HepG2 (cell line): ENCODE data around the gene TBCCD1. TPM values are rescaled to one million over a fixed set of nuclear protein-coding genes. Genes with fewer than 3 reads are reported as not detected.

Experiments used
- CBX5 ChIP-seq: sonication (generic); formaldehyde crosslinking; IDR thresholded peaks from 2 replicates; pipeline ENCODE4 v1.4.0; 2020; ENCODE audit warnings: missing genetic modification reagents, borderline replicate concordance
- DNMT3B ChIP-seq: conservative IDR thresholded peaks from 2 replicates; pipeline ENCODE4 v1.6.1; 2016; ENCODE audit warnings: missing biosample characterization, control low read depth
- HDAC2 ChIP-seq: sonication (generic); formaldehyde crosslinking; IDR thresholded peaks from 2 replicates; pipeline ENCODE4 v1.4.0; 2020; ENCODE audit warnings: missing genetic modification reagents
- HMG20A ChIP-seq: IDR thresholded peaks from 2 replicates; pipeline ENCODE4 v1.6.1; 2016; ENCODE audit warnings: borderline replicate concordance
- IKZF4 ChIP-seq: sonication (generic); formaldehyde crosslinking; IDR thresholded peaks from 2 replicates; pipeline ENCODE4 v1.5.1; 2020; ENCODE audit warnings: borderline replicate concordance, mild to moderate bottlenecking, low read depth, missing genetic modification reagents; ENCODE audit errors: not compliant biosample characterization
- MIER2 ChIP-seq: IDR thresholded peaks from 2 replicates; pipeline ENCODE4 v1.6.1; 2016; ENCODE audit warnings: missing biosample characterization, missing genetic modification reagents
- MIER3 ChIP-seq: IDR thresholded peaks from 2 replicates; pipeline ENCODE4 v1.6.1; 2016; ENCODE audit warnings: missing compliant biosample characterization, borderline replicate concordance
- MXI1 ChIP-seq: IDR thresholded peaks from 3 replicates; pipeline ENCODE4 v1.6.1; 2012; ENCODE audit warnings: low read depth, low read length, inconsistent platforms, borderline replicate concordance
- NFIB ChIP-seq: sonication (generic); formaldehyde crosslinking; IDR thresholded peaks from 2 replicates; pipeline ENCODE4 v1.9.0; 2021; ENCODE audit warnings: missing genetic modification reagents, mild to moderate bottlenecking, borderline replicate concordance
- NR2F1 ChIP-seq, 2 experiments: fragments of 450-650 bp in 1 of 2; formaldehyde crosslinking in 1 of 2; IDR thresholded peaks; 2 replicates each; pipeline versions ENCODE4 v1.5.0 to v1.6.1; 2016 to 2020; ENCODE audit warnings: mild to moderate bottlenecking in 1 of 2, missing compliant biosample characterization in 1 of 2, missing genetic modification reagents in 1 of 2, moderate library complexity in 1 of 2
- PAF1 ChIP-seq: IDR thresholded peaks from 2 replicates; pipeline ENCODE4 v1.6.1; 2016; ENCODE audit warnings: missing genetic modification reagents, missing compliant biosample characterization
- PHF21A ChIP-seq: sonication (generic); formaldehyde crosslinking; IDR thresholded peaks from 2 replicates; pipeline ENCODE4 v1.5.0; 2020; ENCODE audit warnings: mild to moderate bottlenecking, missing genetic modification reagents
- RELA ChIP-seq: sonication (generic); formaldehyde crosslinking; IDR thresholded peaks from 2 replicates; pipeline ENCODE4 v1.4.0; 2020; ENCODE audit warnings: missing genetic modification reagents
- SNAI1 ChIP-seq: sonication (generic); formaldehyde crosslinking; IDR thresholded peaks from 2 replicates; pipeline ENCODE4 v1.5.0; 2020; ENCODE audit warnings: mild to moderate bottlenecking, missing genetic modification reagents, borderline replicate concordance
- TBP ChIP-seq: sonication (generic); formaldehyde crosslinking; IDR thresholded peaks from 2 replicates; pipeline ENCODE4 v1.5.0; 2020; ENCODE audit warnings: missing genetic modification reagents
- ZFP90 ChIP-seq: sonication (generic); formaldehyde crosslinking; IDR thresholded peaks from 2 replicates; pipeline ENCODE4 v1.8.0; 2022; ENCODE audit warnings: missing genetic modification reagents, mild to moderate bottlenecking, inconsistent platforms, borderline replicate concordance
- ZMYM4 ChIP-seq: sonication (generic); formaldehyde crosslinking; IDR thresholded peaks from 2 replicates; pipeline ENCODE4 v1.8.1; 2023; ENCODE audit warnings: mild to moderate bottlenecking, missing genetic modification reagents
- ZNF274 ChIP-seq: sonication (generic); formaldehyde crosslinking; IDR thresholded peaks from 2 replicates; pipeline ENCODE4 v1.5.1; 2020; ENCODE audit warnings: mild to moderate bottlenecking, missing genetic modification reagents
- ZNF431 ChIP-seq: sonication (generic); formaldehyde crosslinking; IDR thresholded peaks from 2 replicates; pipeline ENCODE4 v1.9.0; 2022; ENCODE audit warnings: missing genetic modification reagents, low read depth, mild to moderate bottlenecking, borderline replicate concordance
- ZNF703 ChIP-seq: sonication (generic); formaldehyde crosslinking; IDR thresholded peaks from 2 replicates; pipeline ENCODE4 v1.5.1; 2020; ENCODE audit warnings: missing genetic modification reagents, mild to moderate bottlenecking, moderate library complexity, borderline replicate concordance
- ZNF749 ChIP-seq: sonication (generic); formaldehyde crosslinking; IDR thresholded peaks from 2 replicates; pipeline ENCODE4 v1.8.0; 2022; ENCODE audit warnings: mild to moderate bottlenecking, missing genetic modification reagents, moderate library complexity, borderline replicate concordance
- ZSCAN22 ChIP-seq: sonication (generic); formaldehyde crosslinking; IDR thresholded peaks from 2 replicates; pipeline ENCODE4 v1.4.0; 2020; ENCODE audit warnings: mild to moderate bottlenecking, missing genetic modification reagents
- ZZZ3 ChIP-seq: sonication (generic); formaldehyde crosslinking; IDR thresholded peaks from 2 replicates; pipeline ENCODE4 v1.4.0; 2020; ENCODE audit warnings: missing genetic modification reagents, mild to moderate bottlenecking, borderline replicate concordance
- polyA plus RNA-seq, 8 experiments: library from polyadenylated mRNA; depleted of rRNA in 3 of 8; stranded (reverse) in 7 of 8; unstranded in 1 of 8; fragments of >200 nt; fragmentation: Illumina TruSeq in 4 of 8; extraction: Trizol in 4 of 8; gene quantifications; 2 replicates each; pipeline versions ENCODE4 v1.2.1 to v1.2.3, GENCODE V29; 2011 to 2016; ENCODE audit warnings: low read depth in 4 of 8, missing spikeins in 1 of 8, mixed read lengths in 1 of 8; ENCODE audit not compliant: insufficient read depth in 1 of 8
- total RNA-seq, 5 experiments: library from RNA; depleted of rRNA; stranded (reverse); fragments of >200 nt; fragmentation: Illumina TruSeq; extraction: Trizol; gene quantifications; 2 replicates each; pipeline ENCODE4 v1.2.3, GENCODE V29; 2016; ENCODE audit warnings: low read depth in 1 of 5
- TF ChIP-seq, protein P1 (sequence below): sonication (generic); formaldehyde crosslinking; IDR thresholded peaks from 2 replicates; pipeline ENCODE4 v1.4.0; 2020; ENCODE audit warnings: missing genetic modification reagents
- TF ChIP-seq, protein P2 (sequence below): sonication (generic); formaldehyde crosslinking; IDR thresholded peaks from 2 replicates; pipeline ENCODE4 v1.4.0; 2020; ENCODE audit warnings: missing genetic modification reagents
- TF ChIP-seq, protein P3 (sequence below): sonication (generic); formaldehyde crosslinking; IDR thresholded peaks from 2 replicates; pipeline ENCODE4 v1.4.0; 2020; ENCODE audit warnings: mild to moderate bottlenecking, missing genetic modification reagents, borderline replicate concordance

TBCCD1 gene
- total and polyA plus RNA-seq, 2 of the 13 experiments (the other 11 are each of a cell fraction or from before 2014, with no cell fraction given): 13.6 to 16.2 TPM

DNA sequence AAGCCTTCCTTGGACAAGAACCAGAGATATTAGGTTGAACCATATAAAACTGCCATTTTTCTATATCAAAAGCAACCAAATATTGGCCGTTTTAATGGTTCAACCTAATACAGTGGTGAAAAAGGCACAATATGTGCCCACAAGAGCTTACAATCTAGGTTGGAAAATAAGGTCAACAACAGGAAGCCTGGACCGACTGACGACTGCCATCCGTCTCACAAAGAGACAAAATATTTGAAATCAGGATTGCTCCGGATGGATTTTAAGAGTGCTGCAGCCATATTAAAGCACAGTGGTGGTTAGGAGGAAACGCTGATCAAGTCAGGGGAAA, 47.1 kb upstream of the TBCCD1 start (continued):
- TF ChIP-seq MXI1: no peak
- no peak for TF ChIP-seq ZMYM4 (CRISPR knock-in tag)
- TF ChIP-seq, protein P1, sequence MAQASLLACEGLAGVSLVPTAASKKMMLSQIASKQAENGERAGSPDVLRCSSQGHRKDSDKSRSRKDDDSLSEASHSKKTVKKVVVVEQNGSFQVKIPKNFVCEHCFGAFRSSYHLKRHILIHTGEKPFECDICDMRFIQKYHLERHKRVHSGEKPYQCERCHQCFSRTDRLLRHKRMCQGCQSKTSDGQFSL: no peak
- TF ChIP-seq MIER2 (CRISPR knock-in tag): no peak
- TF ChIP-seq ZNF274 (CRISPR knock-in tag): no peak
- TF ChIP-seq ZNF431 (CRISPR knock-in tag): 0 out of 2 replicates have a peak, but pooled peaks have one; percentile 36
- TF ChIP-seq CBX5 (CRISPR knock-in tag): no peak
- no peak for TF ChIP-seq TBP
- TF ChIP-seq RELA: no peak
- no peak for TF ChIP-seq MIER3
- TF ChIP-seq IKZF4 (CRISPR knock-in tag): no peak
- 0 out of 2 replicates have a peak, but pooled peaks have one; percentile 38 for TF ChIP-seq SNAI1 (CRISPR knock-in tag)
- TF ChIP-seq HDAC2 (CRISPR knock-in tag): no peak; the same call in 1 of the 2 replicates
- TF ChIP-seq PAF1 (CRISPR knock-in tag): peak; percentile 29; the same call in 1 of the 2 replicates
- no peak for TF ChIP-seq ZZZ3 (CRISPR knock-in tag)
- no peak for TF ChIP-seq ZSCAN22 (CRISPR knock-in tag)
- TF ChIP-seq, protein P2, sequence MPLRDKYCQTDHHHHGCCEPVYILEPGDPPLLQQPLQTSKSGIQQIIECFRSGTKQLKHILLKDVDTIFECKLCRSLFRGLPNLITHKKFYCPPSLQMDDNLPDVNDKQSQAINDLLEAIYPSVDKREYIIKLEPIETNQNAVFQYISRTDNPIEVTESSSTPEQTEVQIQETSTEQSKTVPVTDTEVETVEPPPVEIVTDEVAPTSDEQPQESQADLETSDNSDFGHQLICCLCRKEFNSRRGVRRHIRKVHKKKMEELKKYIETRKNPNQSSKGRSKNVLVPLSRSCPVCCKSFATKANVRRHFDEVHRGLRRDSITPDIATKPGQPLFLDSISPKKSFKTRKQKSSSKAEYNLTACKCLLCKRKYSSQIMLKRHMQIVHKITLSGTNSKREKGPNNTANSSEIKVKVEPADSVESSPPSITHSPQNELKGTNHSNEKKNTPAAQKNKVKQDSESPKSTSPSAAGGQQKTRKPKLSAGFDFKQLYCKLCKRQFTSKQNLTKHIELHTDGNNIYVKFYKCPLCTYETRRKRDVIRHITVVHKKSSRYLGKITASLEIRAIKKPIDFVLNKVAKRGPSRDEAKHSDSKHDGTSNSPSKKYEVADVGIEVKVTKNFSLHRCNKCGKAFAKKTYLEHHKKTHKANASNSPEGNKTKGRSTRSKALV (CRISPR knock-in tag): no peak
- no peak for TF ChIP-seq NR2F1 (CRISPR knock-in tag; IDR thresholded peaks at IDR 0.05)
- no peak for TF ChIP-seq DNMT3B (CRISPR knock-in tag)
- TF ChIP-seq NFIB (CRISPR knock-in tag): no peak
- TF ChIP-seq, protein P3, sequence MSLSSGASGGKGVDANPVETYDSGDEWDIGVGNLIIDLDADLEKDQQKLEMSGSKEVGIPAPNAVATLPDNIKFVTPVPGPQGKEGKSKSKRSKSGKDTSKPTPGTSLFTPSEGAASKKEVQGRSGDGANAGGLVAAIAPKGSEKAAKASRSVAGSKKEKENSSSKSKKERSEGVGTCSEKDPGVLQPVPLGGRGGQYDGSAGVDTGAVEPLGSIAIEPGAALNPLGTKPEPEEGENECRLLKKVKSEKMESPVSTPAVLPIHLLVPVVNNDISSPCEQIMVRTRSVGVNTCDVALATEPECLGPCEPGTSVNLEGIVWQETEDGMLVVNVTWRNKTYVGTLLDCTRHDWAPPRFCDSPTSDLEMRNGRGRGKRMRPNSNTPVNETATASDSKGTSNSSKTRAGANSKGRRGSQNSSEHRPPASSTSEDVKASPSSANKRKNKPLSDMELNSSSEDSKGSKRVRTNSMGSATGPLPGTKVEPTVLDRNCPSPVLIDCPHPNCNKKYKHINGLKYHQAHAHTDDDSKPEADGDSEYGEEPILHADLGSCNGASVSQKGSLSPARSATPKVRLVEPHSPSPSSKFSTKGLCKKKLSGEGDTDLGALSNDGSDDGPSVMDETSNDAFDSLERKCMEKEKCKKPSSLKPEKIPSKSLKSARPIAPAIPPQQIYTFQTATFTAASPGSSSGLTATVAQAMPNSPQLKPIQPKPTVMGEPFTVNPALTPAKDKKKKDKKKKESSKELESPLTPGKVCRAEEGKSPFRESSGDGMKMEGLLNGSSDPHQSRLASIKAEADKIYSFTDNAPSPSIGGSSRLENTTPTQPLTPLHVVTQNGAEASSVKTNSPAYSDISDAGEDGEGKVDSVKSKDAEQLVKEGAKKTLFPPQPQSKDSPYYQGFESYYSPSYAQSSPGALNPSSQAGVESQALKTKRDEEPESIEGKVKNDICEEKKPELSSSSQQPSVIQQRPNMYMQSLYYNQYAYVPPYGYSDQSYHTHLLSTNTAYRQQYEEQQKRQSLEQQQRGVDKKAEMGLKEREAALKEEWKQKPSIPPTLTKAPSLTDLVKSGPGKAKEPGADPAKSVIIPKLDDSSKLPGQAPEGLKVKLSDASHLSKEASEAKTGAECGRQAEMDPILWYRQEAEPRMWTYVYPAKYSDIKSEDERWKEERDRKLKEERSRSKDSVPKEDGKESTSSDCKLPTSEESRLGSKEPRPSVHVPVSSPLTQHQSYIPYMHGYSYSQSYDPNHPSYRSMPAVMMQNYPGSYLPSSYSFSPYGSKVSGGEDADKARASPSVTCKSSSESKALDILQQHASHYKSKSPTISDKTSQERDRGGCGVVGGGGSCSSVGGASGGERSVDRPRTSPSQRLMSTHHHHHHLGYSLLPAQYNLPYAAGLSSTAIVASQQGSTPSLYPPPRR: no peak
- TF ChIP-seq HMG20A (CRISPR knock-in tag): no peak
- peak; percentile 81; the same call in 1 of the 2 replicates for TF ChIP-seq ZFP90 (CRISPR knock-in tag)
- no peak for TF ChIP-seq ZNF749 (CRISPR knock-in tag)
- 0 out of 2 replicates have a peak, but pooled peaks have one; percentile 31 for TF ChIP-seq ZNF703 (CRISPR knock-in tag)
- no peak for TF ChIP-seq PHF21A (CRISPR knock-in tag)
